Stimulated activated CD8-positive, alpha-beta memory T cell treated with anti-CD3 and anti-CD28 coated beads, Interleukin-15, amount 100 ng/mL, for 1 hour (primary cell): ENCODE data around the gene SMAD9.
"Not testable (repeated sequence)": the region's sequence is repeated elsewhere in the genome, so short reads cannot be mapped to it uniquely, and the experiment has no call there.

ENCODE experiments used
- DNase-seq: peaks from one replicate; pipeline ENCODE4 v3.0.0-alpha.2; 2020; ENCODE audit warnings: low read depth

Gene SMAD9

GRCh38 chr13:36910545-36910944 is 9.5 kb downstream of the SMAD9 start:
- no peak for DNase-seq

- no peak for DNase-seq
Observed at GRCh38 chr13:36907821-36908220, 12.2 kb downstream of the SMAD9 start.

GRCh38 chr13:36907266-36907665 is 12.8 kb downstream of the SMAD9 start:
- DNase-seq = no peak

- DNase-seq = no peak
Observed at GRCh38 chr13:36905944-36906343, 14.1 kb downstream of the SMAD9 start.

- no peak for DNase-seq
Observed at GRCh38 chr13:36903925-36904595, 16.0 kb downstream of the SMAD9 start.

- DNase-seq = no peak
Observed at GRCh38 chr13:36897054-36897616, 22.9 kb downstream of the SMAD9 start.

- no peak for DNase-seq
Observed at GRCh38 chr13:36891752-36892151, 28.3 kb downstream of the SMAD9 start.

- no peak for DNase-seq
Observed at GRCh38 chr13:36888645-36889044, 31.4 kb downstream of the SMAD9 start.

- DNase-seq = no peak
Observed at GRCh38 chr13:36887758-36888521, 32.1 kb downstream of the SMAD9 start.

GRCh38 chr13:36885901-36886300 is 34.1 kb downstream of the SMAD9 start:
- no peak for DNase-seq

- no peak for DNase-seq
Observed at GRCh38 chr13:36884235-36884634, 35.8 kb downstream of the SMAD9 start.

- no peak for DNase-seq
Observed at GRCh38 chr13:36883824-36884223, 36.2 kb downstream of the SMAD9 start.

GRCh38 chr13:36883392-36883791 is 36.6 kb downstream of the SMAD9 start:
- DNase-seq = not testable (repeated sequence)

- DNase-seq = no peak
Observed at GRCh38 chr13:36882829-36883390, 37.1 kb downstream of the SMAD9 start.

GRCh38 chr13:36880961-36881360 is 39.1 kb downstream of the SMAD9 start:
- DNase-seq = no peak

- DNase-seq = no peak
Observed at GRCh38 chr13:36879218-36879938, 40.7 kb downstream of the SMAD9 start.

- no peak for DNase-seq
Observed at GRCh38 chr13:36875961-36876360, 44.1 kb downstream of the SMAD9 start.

GRCh38 chr13:36875431-36875830 is 44.6 kb downstream of the SMAD9 start:
- no peak for DNase-seq

- no peak for DNase-seq
Observed at GRCh38 chr13:36872621-36873020, 47.4 kb downstream of the SMAD9 start.

GRCh38 chr13:36870050-36870692 is 49.9 kb downstream of the SMAD9 start:
- no peak for DNase-seq

- DNase-seq = no peak
Observed at GRCh38 chr13:36866232-36866631, 53.8 kb downstream of the SMAD9 start.

- DNase-seq = no peak
Observed at GRCh38 chr13:36865265-36865664, 54.8 kb downstream of the SMAD9 start.
